GM18519 (cell line): ENCODE data around the gene RNU1-2.
A peak's percentile ranks its signal among the peaks of the same experiment; 100 is the strongest.
"Not testable (repeated sequence)": the region's sequence is repeated elsewhere in the genome, so short reads cannot be mapped to it uniquely, and the experiment has no call there.

Source experiments
- ATAC-seq: cut with Tn5 transposase; IDR thresholded peaks from one replicate; pipeline ENCODE4 v1.9.1; 2021; ENCODE audit warnings: mild to moderate bottlenecking, moderate library complexity; ENCODE audit not compliant: unreplicated experiment, low FRiP score

The RNU1-2 gene

GRCh38 chr1:16886860-16887605, 8.7 kb upstream of the RNU1-2 start:
- ATAC-seq: no peak

GRCh38 chr1:16888860-16889816, 6.6 kb upstream of the RNU1-2 start:
- no peak for ATAC-seq

DNA sequence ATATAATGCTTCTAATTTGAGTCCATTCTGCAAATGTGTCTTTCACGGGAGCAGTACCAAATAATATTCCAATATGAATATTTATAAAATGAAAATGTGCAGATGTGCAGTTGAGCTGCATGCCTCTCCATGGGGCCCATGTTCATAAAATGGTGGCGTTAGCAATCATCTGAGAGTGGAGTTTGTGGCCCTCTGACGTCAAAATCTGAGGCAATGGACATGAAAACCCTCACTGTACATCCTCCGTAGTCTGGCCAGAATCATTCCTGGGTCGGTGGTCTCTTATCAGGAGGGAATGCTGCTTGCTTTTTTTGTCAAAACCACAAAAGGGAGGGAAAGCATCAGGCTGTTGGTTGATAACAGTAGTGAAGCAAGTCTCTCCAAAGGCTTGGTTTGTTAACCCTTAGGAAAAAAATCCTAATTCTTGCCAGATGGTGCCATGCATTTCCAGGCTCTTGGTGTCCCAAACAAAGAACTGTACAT, 5.2 kb upstream of the RNU1-2 start:
- not testable (repeated sequence) for ATAC-seq

DNA sequence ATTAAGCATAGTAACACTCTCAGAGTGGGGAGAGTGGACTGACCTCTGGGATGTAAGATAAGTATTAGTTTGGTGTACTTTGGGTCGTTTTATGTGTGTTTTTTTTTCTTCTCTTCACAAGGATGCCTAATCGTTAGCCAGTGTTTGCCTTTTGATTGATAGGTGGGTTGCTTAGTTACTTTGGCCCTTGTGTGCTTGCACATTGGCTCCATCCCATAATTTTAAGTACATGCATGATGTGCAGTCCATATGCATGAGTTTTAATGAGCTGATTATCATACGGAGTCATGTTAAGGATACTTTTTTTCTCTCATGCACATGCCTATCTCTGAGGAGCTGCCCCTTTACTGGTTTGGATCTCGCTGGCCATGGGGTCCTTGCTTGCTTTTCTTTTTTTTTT, 4.7 kb upstream of the RNU1-2 start:
- ATAC-seq: not testable (repeated sequence)

- ATAC-seq: not testable (repeated sequence)
Measured at GRCh38 chr1:16892978-16893525, 2.7 kb upstream of the RNU1-2 start.

DNA sequence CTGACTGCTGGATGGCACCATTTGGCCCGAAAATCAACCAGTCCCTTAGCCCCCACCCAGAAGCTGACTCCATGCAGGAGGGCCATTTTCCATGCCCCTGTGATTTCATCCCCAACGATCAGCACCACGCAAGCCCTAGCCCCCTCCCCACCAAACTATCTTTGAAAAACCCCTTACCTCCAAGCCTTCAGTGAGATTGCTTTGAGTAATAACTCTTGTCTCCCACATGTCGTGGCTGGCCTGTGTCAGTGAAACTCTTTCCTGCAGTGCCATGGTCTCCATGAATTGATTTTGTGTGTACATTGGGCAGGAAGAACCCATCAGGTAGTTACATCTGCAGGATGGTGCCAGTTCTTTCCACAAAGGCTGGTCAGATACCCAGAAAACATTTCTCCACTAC, 2.0 kb upstream of the RNU1-2 start:
- ATAC-seq: not testable (repeated sequence)

- not testable (repeated sequence) for ATAC-seq
Measured at GRCh38 chr1:16894338-16894737, 1.4 kb upstream of the RNU1-2 start.

DNA sequence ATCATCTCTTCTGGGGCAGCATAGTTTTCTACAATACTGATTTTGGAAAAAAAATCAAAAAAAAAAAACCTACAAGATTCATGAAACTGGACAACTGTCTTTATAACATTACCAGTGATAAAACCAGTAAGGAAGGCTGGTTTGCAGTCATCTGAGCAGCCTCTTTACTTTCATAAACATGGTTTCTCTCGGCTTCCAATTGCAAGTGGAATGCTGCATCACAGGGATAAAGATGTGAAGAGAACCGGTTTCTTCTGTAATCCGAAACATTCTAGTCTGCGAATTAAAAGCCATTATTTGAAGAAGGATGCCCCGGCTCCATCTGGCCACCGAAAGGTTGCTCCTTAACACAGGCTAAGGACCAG, 565 bp upstream of the RNU1-2 start:
- not testable (repeated sequence) for ATAC-seq

GRCh38 chr1:16896316-16897055, 706 bp downstream of the RNU1-2 start:
- ATAC-seq: not testable (repeated sequence)

GRCh38 chr1:16897653-16898052, 1.9 kb downstream of the RNU1-2 start:
- ATAC-seq: not testable (repeated sequence)

DNA sequence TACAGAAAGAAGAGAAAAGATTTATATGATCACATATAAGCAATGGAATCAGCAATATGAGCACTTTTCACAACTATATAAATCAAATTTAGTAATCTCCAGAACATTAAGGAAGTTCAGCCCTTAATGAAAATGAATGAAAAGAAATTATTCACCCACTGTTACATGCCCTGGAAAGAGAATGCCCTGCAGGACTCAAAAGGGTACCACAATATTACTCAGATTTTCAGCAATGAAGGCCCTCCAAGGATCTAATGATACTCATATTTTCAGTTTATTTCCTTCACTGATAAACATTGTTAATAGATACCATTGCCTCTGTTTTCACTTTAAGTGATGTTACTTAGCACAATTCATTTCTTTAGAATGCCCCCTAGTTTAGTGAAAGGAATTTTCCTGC, 2.5 kb downstream of the RNU1-2 start:
- ATAC-seq: not testable (repeated sequence)

DNA sequence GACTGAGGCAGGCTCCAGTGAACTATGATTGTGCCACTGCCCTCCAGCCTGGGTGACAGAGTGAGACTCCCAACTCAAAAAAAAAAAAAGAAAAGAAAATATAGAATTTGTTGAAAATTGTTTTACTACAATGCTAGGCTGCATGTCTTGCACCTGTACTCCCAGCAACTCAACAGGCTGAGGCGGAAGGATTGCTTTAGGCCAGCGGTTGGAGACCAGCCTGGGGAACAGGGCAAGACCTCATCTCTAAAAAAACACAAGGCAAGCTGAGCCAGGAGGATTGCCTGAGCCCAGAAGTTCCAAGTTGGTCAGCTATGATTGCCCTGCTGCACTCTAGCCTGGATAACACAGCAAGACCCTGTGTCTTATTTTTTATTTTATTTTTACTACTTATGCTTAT, 3.2 kb downstream of the RNU1-2 start:
- ATAC-seq: not testable (repeated sequence)

- no peak for ATAC-seq
Measured at GRCh38 chr1:16900751-16901150, 5.0 kb downstream of the RNU1-2 start.

DNA sequence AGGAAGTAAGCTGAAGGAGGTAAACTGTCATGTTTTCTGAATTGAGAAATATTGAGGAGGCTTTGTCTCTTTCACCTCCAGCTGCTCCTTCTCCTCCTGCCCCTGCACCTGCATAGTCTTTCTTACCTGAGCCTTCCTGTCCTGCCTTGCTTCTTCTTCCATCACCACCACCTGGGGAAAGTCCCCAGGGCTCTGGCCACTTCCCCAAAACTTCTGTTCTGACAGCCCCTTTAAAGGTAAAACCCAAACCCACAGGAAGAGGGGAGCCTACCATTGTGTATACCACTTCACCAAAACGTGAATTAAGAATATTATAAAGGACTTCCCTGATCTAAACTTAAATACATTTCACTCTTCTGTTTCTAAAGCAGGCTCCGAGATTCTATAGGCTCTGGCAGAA, 5.6 kb downstream of the RNU1-2 start:
- not testable (repeated sequence) for ATAC-seq

DNA sequence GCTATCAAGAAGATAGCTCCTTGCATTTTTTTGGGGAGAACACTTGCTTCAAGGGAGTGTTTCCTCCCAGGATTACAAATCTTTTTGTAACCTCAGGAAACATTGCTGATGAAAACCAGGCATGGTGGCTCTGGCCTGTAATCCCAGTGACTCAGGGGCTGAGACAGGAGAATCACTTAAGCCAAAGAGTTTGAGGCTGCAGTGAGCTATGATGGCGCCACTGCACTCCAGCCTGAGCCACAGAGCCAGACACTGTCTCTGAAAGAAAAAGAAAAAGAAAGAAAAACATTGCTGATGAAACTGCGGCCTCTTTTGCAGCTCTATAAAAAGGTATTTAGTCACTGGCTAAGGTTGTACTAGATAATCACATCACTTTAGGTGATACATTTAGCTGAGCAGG, 7.3 kb downstream of the RNU1-2 start:
- ATAC-seq: no peak

DNA sequence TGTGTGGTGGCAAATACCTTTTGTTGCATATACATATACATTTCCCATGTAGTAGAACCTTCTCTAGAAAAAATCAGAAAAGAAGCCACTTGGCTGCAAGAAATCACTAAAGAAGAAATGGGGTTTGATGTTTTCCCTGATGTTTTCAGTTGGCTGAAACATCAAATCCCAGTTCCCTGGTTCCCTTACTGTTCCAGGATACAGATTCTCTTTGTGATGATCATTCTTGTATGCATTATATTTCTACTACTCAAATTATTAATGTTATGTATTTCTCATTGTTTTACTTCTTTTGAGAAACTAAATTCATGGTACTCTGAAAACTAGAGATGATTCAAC, 7.6 kb downstream of the RNU1-2 start:
- no peak for ATAC-seq

- peak; percentile 54 for ATAC-seq
Measured at GRCh38 chr1:16904560-16905109, 8.9 kb downstream of the RNU1-2 start.

DNA sequence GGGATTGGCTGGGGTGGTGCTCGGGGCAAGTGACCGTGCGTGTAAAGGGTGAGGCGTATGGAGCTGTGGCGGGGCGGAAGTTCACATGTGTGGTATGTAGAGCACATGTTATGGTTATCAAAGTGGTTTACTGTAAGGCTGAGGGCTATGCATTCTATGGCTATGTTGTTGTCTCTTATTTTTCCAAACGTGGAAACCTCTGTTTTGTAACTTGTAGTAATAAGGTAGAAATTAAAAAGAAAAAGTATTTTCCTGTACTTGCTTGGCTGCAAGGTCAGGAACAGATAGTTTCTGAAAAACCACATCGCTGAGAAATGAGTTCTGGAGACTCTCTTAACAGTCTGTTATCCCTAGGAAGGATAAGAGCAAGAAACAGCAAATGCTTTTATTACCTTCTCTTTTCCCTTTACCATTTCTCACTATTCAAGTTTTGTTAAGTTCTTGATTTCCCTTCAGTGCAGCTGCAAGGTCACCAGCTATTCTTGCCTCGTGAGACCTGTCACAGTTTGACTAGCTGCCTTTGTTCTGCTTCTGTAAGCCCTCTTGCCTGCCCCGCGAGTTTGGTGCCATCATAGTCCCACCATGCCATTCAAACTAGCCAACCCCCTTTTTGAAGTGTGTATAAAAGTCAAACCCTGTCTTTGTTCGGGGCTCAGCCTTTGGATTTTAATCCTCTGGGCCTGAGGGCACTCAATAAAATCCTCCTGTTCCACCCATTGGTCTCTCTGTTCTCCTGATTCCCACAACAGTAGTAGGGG, 9.5 kb downstream of the RNU1-2 start:
- ATAC-seq: peak; percentile 38

DNA sequence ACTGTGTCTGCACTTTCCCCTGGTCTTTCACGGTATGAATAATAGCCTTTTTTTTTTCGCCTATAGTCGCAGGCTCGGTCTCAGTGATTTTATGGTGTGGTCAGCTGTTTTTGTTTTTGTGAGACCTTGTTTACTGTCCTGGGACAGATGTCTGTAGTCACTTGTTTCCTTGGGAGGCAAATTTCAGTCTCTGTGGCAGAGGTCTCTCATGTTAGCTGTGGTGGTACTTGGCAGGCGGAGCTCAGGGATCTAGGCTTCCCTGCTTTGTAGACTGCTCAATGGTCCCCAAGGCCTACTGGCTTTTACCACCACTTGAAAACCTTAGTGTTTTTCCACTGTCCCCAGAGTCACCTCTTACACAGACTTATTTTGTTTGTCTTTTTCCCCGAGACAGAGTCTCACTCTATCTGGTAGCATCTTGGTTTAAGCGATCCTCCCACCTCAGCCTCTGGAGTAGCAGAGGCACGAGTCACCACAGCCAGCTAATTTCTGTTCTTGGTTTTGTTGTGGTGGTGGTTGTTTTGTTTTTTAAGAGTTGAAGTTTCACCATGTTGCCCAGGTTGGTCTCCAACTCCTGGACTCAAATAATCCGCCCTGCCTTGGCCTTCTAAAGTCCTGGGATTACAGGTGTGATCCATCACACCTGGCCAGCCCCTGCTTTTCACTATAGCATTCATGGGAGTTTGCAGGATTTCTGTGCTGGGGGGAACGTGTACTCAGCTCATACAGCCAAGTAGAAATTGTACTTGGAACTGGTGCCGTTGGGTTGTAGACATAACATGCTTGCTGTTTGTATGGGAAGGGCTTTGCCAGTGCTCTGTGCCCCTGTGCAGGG, 10.3 kb downstream of the RNU1-2 start:
- no peak for ATAC-seq
